HG03280 (cell line): Measurements from ENCODE around the gene WDPCP.
"Not testable (repeated sequence)": the region's sequence is repeated elsewhere in the genome, so short reads cannot be mapped to it uniquely, and the experiment has no call there.

ENCODE experiments used
- ATAC-seq: cut with Tn5 transposase; IDR thresholded peaks from one replicate; pipeline ENCODE4 v1.9.1; 2021; ENCODE audit warnings: mild to moderate bottlenecking, moderate library complexity; ENCODE audit not compliant: unreplicated experiment

WDPCP gene, protein sequence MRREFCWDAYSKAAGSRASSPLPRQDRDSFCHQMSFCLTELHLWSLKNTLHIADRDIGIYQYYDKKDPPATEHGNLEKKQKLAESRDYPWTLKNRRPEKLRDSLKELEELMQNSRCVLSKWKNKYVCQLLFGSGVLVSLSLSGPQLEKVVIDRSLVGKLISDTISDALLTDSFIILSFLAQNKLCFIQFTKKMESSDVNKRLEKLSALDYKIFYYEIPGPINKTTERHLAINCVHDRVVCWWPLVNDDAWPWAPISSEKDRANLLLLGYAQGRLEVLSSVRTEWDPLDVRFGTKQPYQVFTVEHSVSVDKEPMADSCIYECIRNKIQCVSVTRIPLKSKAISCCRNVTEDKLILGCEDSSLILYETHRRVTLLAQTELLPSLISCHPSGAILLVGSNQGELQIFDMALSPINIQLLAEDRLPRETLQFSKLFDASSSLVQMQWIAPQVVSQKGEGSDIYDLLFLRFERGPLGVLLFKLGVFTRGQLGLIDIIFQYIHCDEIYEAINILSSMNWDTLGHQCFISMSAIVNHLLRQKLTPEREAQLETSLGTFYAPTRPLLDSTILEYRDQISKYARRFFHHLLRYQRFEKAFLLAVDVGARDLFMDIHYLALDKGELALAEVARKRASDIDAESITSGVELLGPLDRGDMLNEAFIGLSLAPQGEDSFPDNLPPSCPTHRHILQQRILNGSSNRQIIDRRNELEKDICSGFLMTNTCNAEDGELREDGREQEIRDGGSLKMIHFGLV

DNA sequence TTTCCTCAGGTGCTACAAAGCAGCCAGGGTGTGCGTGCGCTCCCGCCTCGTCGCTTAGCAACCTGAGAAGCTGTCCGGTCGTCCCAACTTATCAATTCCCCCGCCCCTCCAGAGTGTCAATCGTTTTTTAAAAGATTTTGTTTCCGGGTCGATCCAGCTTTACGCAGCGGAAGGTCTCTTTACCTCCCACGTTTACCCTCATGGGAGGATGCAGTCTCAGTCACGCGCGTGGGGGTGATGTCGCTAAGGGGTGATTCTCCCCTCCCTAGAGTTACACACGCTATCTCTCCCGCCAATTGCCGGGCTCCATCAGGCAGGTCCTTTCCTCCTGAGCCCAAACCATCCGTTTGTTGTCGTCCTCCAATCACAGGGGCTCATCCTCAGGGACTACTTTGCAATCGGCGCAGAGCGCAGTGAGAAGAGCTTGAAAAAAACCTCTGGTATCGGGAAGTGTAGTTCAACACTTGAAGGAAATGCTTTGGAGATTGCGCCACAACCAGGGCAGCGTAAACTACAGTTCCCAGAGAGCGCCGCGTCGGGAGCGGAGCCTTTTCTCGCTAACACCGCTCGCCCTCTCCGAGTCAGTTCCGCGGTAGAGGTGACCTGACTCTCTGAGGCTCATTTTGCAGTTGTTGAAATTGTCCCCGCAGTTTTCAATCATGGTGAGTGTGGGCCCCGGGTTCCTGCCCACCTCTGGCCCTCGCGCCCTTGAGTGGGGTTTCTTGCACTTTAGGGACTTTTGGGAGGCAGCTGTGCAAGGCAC is at the start of gene WDPCP, which contains the start of gene MDH1:
Gene WDPCP (minus strand): TSS at position 93 of the 763 bp plus-strand sequence. CDS start 206 bp downstream, outside the sequence.
Gene MDH1 (plus strand): TSS at position 579 of the 763 bp plus-strand sequence. CDS start 81 bp downstream, at position 660.
- ATAC-seq: peak; percentile 88

DNA sequence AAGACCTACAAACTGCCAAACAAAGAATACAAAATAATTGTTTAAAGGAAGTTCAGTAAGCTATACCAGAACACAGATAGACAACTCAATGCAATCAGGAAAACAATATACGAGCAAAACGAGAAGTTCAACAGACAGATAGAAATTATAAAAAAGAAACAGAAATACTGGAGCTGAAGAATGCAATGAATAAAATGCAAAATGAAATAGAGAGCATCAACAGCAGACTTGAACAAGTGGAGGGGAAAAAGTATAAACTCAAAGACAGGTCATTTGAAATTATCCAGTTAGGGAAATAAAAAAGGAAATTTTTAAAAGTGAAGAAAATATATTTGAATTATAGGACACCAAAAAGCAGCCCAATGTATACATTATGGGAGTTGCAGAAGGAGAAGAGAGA is 44.1 kb upstream of the WDPCP start:
- no peak for ATAC-seq

DNA sequence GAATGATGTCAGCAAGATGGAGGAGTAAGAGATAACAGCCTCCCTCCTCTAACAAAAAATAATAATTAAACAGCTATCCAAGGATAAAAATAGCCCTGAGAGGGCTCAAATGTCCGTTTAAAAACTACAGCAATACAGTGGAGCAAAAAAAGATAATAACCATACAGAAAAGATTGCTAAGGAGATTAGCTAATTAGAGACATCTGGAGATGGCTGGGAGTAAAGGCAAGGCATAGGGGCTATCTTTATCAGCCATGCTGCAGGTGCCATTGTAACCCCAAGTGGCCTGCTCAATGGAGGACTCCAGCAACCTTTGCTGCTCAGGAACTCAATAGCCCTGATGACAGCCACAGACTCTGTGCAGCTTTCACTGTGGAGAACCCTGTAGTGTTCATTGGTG is 43.2 kb upstream of the WDPCP start:
- ATAC-seq: no peak

DNA sequence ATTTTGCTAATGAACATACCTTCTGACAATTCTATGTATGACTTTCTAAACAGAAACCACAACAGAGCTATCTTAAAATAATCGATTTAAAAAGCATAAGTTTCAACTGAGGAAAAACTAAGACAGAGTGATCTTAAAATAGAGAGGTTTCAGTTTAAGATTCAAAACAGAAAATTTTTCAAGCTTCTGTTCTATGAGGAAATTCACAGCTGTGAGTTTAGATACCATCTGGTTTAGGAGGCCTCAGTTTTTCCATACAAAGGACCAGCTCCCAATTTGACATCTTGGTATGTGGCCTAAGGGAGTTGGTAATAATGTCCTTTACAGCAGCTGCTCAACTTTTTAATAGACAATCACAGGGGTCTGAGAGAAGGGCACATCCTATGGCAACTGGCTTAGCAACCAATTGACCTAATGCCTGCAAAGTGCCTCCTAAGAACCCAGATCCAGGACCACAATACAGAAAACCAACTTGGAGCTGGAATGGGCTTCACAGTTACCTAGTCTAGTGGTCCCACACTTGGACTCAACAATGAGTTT is 40.2 kb upstream of the WDPCP start:
- no peak for ATAC-seq

DNA sequence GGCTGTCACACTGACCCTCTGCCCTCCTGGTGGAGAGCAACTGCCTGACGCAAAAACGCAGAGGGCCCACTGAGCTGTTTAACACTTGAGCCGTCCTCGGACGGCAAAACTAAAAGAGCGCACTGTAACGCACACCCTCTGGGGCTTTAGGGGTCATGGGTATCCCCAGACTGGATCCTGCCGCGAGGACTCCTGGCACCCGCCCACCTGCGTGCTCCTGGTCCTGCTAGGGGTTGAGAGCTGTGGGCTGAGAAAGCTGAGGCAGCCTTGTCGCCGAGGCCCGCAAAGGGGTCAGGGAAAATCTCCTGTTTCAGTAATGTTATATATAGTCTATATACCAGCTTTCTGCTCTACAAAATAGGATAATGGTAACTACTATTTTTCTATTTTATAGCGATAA is 39.6 kb upstream of the WDPCP start:
- no peak for ATAC-seq

DNA sequence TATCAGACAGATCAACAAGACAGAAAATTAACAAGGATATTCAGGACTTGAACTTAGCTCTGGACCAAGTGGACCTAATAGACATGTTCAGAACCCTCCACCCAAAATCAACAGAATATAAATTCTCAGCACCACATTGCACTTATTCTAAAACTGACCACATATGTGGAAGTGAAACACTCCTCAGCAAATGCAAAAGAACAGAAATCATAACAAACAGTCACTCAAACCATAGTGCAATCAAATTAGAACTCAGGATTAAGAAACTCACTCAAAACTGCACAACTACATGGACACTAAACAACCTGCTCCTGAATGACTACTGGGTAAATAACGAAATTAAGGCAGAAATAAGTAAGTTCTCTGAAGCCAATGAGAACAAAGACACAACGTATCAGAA is 35.5 kb upstream of the WDPCP start:
- ATAC-seq: not testable (repeated sequence)

DNA sequence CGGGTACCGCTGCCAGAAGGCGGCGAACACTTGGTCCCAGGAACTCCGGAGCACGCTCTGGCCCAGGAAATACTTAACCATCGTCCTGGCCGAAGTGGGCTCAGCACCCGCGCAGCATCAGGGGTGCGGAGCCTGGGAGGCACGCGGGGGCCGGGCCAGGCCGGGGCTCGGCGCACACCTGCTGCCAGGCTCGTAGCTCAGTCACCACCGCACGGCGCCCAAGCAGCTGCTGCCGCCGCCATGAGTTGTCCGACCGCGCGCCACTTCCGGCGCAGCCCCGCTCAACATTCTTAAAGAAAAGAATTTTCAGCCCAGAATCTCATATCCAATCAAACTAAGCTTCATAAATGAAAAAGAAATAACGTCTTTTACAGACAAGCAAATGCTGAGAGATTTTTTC is 34.5 kb upstream of the WDPCP start:
- no peak for ATAC-seq

DNA sequence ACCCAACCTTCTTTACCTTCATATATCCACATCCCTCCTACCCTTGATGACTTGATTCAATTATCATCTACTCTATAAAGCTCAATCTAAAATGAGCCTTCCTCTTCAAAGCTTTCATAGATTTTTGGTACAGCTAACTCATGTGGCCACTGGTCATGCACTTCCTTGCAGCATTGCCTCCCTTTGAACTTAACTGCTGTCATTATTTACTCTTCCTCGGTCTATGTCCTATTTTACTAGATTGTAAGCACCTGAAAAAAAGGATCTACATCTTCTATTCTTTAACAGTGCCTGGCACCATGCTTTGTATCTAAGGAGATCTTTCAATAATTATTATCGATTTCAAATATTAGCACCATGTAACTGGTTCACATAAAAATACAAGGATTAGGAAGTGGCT is 31.1 kb upstream of the WDPCP start:
- ATAC-seq: no peak

DNA sequence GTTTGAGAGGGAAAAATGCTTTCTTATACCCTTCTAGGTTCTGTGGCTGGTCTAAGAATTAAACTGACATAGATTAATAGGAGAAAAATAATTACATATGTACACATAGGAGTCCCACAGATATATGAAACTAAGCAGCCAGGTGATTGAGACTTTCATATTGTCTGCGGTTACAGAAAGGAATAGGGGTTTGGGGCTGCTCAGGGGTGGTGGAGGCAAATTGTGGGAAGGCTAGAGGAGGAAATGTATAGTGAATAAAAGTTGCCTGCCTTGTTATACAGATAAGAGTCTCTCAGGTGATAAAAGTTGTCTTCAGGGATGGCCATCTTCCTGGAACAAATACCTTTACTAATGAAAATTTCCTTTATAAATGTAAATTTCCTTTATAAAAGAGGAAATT is 29.1 kb upstream of the WDPCP start:
- ATAC-seq: no peak

DNA sequence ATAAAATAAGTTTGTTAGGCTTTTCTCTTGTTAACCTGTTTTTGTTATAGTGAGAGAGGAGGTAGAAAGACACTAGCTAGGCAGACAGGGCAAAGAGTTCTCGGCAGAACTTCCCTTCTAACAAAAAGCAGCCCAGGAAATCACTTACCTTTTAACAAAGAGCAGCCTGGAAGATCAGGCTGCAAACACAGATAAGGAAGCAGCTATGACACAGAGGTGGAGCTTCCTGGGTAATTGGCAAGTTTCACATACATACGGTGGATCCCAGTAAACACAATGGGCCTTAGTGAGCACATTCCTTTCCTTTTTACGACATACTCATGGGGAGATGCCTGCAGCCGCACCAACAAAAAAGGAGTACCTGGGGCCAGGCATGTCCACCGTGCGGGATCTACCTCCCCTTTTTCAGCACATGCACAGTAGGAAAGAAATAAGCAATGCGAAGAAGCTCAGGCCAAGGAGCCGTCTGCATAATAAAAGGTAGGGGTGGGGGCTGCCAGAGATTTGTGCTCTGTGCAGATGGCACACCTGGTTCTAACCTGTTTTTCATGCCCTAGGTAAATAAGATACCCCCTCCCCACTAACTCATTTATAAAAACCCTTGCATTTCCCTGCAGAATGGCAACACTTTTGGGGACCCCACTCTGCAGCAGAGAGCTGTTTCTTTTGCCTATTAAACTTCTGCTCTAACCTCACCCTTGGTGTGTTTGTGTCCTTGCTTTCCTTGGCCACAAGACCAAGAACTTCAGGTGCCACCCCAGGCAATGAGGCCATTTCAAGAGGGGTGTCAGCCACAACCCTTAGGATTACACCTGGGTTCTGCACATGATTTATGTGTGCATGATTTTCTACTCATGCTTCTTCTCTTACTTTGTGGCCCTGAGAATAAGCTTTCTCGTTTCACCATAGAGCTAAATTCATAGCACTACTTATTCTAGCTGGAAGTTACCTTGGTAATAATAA is 27.0 kb upstream of the WDPCP start:
- ATAC-seq: no peak

DNA sequence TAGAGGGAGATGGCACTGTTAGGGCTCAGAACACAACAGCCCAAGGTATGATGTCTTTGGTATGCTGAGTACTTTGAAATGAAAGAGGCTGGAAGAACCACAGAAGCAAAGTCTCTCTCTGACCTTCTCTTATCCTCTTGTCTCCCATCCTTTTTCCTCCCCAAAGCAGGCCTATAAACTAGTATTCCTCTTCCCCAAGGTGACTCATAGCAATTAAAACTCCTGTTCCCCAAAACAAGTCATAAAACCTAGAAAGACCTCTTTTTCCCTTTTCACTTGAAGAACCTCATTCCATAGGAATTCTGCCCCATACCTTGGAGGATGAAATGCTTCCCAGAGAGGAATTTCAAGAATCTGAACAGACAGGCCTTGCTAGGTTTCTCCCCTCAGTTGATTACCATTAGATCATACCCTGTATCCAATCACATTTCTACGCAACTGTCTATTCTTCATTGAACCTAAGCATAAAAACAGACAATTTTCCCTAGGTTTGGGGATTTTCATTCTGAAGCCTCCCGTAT is 26.2 kb upstream of the WDPCP start:
- ATAC-seq: no peak

DNA sequence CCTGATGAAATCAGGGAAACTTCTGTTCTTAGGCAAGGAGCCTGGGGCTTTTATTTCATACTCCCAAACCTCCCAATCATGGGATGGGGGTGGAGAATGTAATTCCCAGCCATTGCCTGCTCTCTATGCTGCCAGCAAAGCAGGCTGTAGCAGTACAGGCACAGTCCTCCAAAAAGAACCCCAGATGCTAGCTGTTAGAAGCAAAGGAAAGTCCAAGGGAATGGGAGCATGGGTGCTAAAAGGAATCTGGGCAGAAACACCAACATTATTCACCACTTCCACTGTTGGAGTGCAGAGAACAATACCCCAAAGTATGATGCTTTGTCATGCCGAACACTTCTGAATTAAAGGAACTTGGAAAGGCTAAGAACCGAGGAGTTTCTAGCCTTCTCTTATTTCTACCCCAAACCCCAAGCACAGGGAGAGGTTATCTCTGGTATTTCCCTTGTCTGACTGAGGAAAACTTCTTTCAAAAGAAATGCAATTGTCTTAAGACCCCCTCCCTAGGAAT is 25.2 kb upstream of the WDPCP start:
- no peak for ATAC-seq

DNA sequence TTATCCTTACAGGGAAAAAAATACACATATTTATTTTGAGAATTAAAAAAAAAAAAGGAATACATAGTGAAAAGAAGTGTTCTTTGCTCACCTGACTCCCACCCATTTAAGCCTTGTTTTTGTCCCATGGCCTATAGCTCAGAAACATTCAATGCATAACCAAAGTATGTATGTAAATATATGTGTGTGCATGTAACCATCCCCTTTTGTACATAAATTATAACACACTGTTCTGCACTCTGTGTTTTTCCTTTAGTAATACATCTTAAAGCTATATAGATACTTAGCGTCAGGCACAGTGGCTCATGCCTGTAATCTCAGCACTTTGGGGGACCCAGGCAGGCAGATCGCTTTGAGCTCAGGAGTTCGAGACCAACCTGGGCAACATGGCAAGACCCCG is 22.2 kb upstream of the WDPCP start:
- ATAC-seq: no peak

DNA sequence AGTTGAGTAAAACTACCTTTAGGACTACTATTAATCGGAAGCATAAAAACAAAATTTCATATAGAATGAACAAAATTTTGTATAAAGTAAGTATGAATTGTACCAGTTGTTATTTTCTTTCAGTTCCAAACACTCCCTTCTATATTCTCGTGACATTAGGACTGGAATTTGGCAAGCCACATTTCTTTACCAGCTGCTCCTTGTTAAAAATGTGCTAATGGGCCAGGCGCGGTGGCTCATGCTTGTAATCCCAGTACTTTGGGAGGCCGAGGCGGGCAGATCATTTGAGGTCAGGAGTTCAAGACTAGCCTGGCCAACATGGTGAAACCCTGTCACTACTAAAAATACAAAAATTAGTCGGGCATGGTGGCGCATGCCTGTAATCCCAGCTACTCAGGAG is 20.6 kb upstream of the WDPCP start:
- ATAC-seq: not testable (repeated sequence)

DNA sequence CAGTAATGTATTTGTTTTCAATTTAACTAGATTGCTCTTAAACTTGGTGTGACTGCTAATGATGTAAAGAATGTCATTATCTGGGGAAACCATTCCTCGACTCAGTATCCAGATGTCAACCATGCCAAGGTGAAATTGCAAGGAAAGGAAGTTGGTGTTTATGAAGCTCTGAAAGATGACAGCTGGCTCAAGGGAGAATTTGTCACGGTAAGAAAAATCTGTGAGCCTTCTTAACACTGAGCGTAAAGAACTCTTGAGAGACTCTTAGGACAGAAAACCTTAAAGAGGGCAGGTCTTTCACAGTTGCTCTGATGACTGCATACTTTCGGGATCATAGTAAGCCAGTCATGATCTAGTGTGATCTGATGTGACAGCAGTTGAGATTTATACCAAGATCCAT is 16.4 kb upstream of the WDPCP start:
- ATAC-seq: no peak

DNA sequence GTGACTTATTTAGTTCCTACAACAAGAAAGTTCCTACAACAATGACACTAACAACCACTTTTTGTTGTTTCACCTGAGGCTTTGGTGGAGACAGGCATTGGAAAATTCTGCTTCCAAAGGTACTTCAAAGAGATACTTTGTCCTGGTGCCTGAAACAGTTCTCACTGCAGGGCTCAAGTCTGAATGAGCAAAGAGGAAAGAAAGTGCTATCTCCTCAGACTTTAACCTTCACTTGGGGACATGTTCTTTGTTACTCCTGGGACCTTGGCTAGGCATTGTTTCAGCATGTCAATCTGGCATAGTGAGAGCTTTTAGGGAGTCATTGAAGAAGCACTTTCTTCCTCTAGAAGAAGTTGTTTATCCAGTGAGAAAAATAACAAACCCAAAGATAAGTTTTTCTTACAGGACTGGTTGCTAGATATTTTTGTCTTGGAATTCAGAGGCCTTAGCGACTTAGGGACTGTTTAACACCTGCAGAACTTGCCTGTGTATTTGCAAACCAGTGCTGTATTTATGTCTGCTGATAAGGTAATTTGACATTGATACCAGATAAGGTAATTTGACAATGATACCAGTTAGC is 12.7 kb upstream of the WDPCP start:
- no peak for ATAC-seq

DNA sequence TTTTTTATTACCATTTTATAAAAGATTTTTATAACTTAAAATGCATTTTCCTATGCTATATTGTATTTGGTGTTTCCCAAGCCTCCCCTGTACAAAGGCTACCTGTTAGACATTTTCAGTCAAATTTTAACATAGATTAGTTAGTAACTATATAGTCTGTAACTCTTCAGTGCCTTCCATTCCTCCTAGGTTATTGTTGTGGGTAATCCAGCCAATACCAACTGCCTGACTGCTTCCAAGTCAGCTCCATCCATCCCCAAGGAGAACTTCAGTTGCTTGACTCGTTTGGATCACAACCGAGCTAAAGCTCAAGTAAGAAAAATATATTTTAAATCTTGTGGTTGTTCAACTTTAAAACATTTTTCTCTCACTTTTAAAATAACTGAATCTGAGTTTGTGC is 10.7 kb upstream of the WDPCP start:
- ATAC-seq: no peak

DNA sequence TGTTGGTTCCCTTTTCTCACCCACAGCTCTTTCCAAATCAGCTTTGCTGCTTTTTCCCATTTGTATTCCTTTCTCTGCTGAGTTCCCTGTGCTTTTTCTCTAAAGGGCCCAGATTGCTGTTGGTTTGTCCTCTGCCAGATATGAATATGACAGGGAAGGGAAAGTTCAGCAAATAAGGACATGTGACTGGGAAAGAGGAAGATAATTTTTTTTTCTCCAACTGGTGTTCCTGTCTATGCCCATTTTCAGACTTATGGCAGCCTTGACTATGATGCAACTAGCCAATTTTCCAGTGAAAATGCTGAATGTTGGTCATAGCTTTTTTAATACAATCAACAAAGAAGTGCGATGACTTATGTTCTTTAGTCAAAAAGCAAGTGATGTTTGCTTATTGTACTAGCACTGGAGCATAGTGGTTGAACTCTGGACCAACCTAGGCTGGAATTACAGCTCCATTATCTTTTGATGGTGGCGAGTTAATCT is 8.2 kb upstream of the WDPCP start:
- no peak for ATAC-seq

DNA sequence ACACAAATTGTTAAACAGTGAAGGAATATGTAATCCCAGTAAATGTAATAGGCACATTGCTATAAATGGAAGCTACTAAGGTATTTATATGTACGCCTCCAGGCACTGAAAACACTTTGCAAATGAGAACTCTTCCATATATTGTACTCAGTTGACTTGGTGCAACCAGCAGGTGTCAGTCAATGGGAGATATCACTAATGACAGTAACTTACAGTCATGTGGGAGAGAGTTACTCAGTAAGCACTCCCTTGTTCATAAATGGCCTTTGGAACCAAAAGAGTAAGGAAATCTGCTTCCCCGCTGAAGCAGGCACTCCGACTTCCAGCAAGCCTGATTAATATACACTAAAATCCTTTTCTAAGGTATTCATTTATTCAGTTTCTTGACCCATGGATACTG is 6.4 kb upstream of the WDPCP start:
- ATAC-seq: no peak
